ENCODE data around the gene SPOCD1. TPM values are rescaled to one million over a fixed set of nuclear protein-coding genes. Genes with fewer than 3 reads are reported as not detected.
A peak's percentile ranks its signal among the peaks of the same experiment; 100 is the strongest.

SPOCD1 gene
- polyA plus RNA-seq, 3 donors: not detected

GRCh38 chr1:31795096-31795675 lies 20.6 kb downstream of the SPOCD1 start:
- H3K4me3 Mint-ChIP-seq: no peak overlapping the region
- peaks cover 5 to 24% (median 17%) of the 10 kb centered on the region in 3 donors for H3K27me3 Mint-ChIP-seq (ENCODE audit: low read depth in 3 of 3)
- intact Hi-C loops (cut with micrococcal nuclease): loop anchor here in 1 of 2 donors (10.0 kb wide), 1 partner anchor 230 kb away; no protein-coding TSS in a partner anchor
- H3K36me3 Mint-ChIP-seq: no peaks in the 10 kb centered on the region
- WGBS (ENCODE audit: insufficient coverage): 80% methylated on average over 1 of the region's 2 CpGs
- peaks cover 0 to 2% (median 0%) of the 10 kb centered on the region in 7 donors for H3K9me3 Mint-ChIP-seq
- Histone ChIP-seq H3K79me2 (ENCODE audit: insufficient read depth, low read length) (no peaks in the 10 kb centered on the region), H3K27me3 (ENCODE audit: control insufficient read depth in 2 of 2, insufficient read depth in 2 of 2, low read length in 2 of 2) (no peaks in the 10 kb centered on the region), H3K4me2 (replicated peaks; ENCODE audit: extremely low read depth, low read length, poor library complexity, severe bottlenecking) (no peak overlapping the region), H3K9ac (ENCODE audit: insufficient read depth, low read length, poor library complexity, severe bottlenecking) (no peak overlapping the region), H2AFZ (ENCODE audit: insufficient read depth, low read depth, low read length, poor library complexity, severe bottlenecking) (no peak overlapping the region), H3K27ac (ENCODE audit: low read depth in 1 of 2, low read length in 2 of 2) (no peak overlapping the region), H3K9me3 (replicated peaks in 1 of 2; ENCODE audit: control insufficient read depth in 1 of 2, insufficient read depth in 1 of 2, low read length in 2 of 2) (no peaks in the 10 kb centered on the region), H3K4me3 (replicated peaks in 1 of 3; ENCODE audit: low read depth in 2 of 3, low read length in 3 of 3) (no peak overlapping the region), H3K36me3 (replicated peaks in 1 of 2; ENCODE audit: control insufficient read depth in 1 of 2, insufficient read depth in 2 of 2, low read length in 2 of 2) (no peaks in the 10 kb centered on the region), H4K20me1 (ENCODE audit: insufficient read depth, low read length) (no peaks in the 10 kb centered on the region), H3K4me1 (ENCODE audit: control insufficient read depth in 1 of 2, insufficient read depth in 2 of 2, low read length in 2 of 2) (no peaks in the 10 kb centered on the region)
- no peak for DNase-seq
- peak overlapping the region in 1 of 7 donors; percentile 41 for H3K27ac Mint-ChIP-seq
- no peaks in the 10 kb centered on the region for H3K4me1 Mint-ChIP-seq
- TF ChIP-seq, protein P1, sequence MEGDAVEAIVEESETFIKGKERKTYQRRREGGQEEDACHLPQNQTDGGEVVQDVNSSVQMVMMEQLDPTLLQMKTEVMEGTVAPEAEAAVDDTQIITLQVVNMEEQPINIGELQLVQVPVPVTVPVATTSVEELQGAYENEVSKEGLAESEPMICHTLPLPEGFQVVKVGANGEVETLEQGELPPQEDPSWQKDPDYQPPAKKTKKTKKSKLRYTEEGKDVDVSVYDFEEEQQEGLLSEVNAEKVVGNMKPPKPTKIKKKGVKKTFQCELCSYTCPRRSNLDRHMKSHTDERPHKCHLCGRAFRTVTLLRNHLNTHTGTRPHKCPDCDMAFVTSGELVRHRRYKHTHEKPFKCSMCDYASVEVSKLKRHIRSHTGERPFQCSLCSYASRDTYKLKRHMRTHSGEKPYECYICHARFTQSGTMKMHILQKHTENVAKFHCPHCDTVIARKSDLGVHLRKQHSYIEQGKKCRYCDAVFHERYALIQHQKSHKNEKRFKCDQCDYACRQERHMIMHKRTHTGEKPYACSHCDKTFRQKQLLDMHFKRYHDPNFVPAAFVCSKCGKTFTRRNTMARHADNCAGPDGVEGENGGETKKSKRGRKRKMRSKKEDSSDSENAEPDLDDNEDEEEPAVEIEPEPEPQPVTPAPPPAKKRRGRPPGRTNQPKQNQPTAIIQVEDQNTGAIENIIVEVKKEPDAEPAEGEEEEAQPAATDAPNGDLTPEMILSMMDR (IDR thresholded peaks at IDR 0.05): no peak

DNA sequence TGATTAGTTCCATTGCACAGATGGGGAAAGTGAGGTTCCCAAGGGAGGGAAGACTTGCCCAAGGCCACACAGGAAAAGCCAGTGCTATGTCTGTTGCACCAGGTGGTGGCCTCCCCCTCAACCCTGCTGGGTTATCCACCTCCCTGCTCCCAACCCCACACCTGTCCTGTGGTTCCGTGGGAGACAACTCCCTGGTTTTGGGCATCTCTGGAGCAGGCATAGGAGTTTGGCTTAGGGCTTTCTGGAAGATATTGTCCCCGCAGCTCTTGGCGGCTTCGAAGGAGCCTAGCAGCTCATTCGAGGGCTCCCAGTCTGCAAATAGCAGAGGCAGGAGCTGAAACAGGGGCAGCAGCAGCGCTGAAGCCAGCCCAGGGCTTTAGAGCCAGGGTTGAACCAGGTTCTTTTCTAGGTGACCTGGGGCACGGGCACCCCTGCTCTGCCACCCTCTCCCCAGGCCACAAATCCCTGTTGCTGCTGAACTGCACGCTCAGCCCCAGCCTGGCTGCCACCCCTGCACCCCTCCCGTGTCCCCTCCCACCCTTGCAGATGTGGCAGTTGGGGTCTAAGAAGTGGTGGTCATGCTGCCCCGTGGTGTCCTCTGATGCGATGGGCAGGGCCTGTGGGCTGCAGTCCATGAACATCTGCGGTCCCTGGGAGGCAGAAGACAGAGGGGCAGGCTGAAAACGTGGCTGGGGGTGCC lies 22.1 kb downstream of the SPOCD1 start:
- peaks cover 2% of the 10 kb centered on the region for H3K4me1 Mint-ChIP-seq
- no peak overlapping the region for H3K4me3 ChIP-seq (replicated peaks in 1 of 3; ENCODE audit: low read depth in 2 of 3, low read length in 3 of 3)
- H3K9me3 ChIP-seq (replicated peaks in 1 of 2; ENCODE audit: control insufficient read depth in 1 of 2, insufficient read depth in 1 of 2, low read length in 2 of 2): no peaks in the 10 kb centered on the region
- H3K79me2 ChIP-seq (ENCODE audit: insufficient read depth, low read length): no peaks in the 10 kb centered on the region
- H3K36me3 ChIP-seq (replicated peaks in 1 of 2; ENCODE audit: control insufficient read depth in 1 of 2, insufficient read depth in 2 of 2, low read length in 2 of 2): no peaks in the 10 kb centered on the region
- H3K9ac ChIP-seq (ENCODE audit: insufficient read depth, low read length, poor library complexity, severe bottlenecking): no peak overlapping the region
- no peaks in the 10 kb centered on the region for H3K36me3 Mint-ChIP-seq
- H2AFZ ChIP-seq (ENCODE audit: insufficient read depth, low read depth, low read length, poor library complexity, severe bottlenecking): no peak overlapping the region
- no peak overlapping the region for H3K27ac ChIP-seq (ENCODE audit: low read depth in 1 of 2, low read length in 2 of 2)
- WGBS (ENCODE audit: insufficient coverage): 95% methylated on average over 9 of the region's 13 CpGs
- H3K4me1 ChIP-seq (ENCODE audit: control insufficient read depth in 1 of 2, insufficient read depth in 2 of 2, low read length in 2 of 2): peaks cover 3 to 7% of the 10 kb centered on the region in 2 donors
- H3K4me3 Mint-ChIP-seq: no peak overlapping the region
- H3K27me3 Mint-ChIP-seq (ENCODE audit: low read depth in 3 of 3): peaks cover 5 to 17% (median 16%) of the 10 kb centered on the region in 3 donors
- no peaks in the 10 kb centered on the region for H3K27me3 ChIP-seq (ENCODE audit: control insufficient read depth in 2 of 2, insufficient read depth in 2 of 2, low read length in 2 of 2)
- H3K4me2 ChIP-seq (replicated peaks; ENCODE audit: extremely low read depth, low read length, poor library complexity, severe bottlenecking): no peak overlapping the region
- no peak overlapping the region for H3K27ac Mint-ChIP-seq
- DNase-seq: no peak
- H4K20me1 ChIP-seq (ENCODE audit: insufficient read depth, low read length): no peaks in the 10 kb centered on the region
- TF ChIP-seq, protein P1 (IDR thresholded peaks at IDR 0.05): no peak
- intact Hi-C loops (cut with micrococcal nuclease): loop anchor here in 1 of 2 donors (10.0 kb wide), 1 partner anchor 229 kb away; no protein-coding TSS in a partner anchor
- no peaks in the 10 kb centered on the region for H3K9me3 Mint-ChIP-seq

Data from CD14-positive monocyte (primary cell).